Activated CD8-positive, alpha-beta memory T cell treated with anti-CD3 and anti-CD28 coated beads, Interleukin-2, amount 50 U/mL, for 4 hours (primary cell): ENCODE measurements around the gene RUNX3.

Source experiments
- DNase-seq: peaks from one replicate; pipeline ENCODE4 v3.0.0-alpha.2; 2020

The RUNX3 gene

DNA sequence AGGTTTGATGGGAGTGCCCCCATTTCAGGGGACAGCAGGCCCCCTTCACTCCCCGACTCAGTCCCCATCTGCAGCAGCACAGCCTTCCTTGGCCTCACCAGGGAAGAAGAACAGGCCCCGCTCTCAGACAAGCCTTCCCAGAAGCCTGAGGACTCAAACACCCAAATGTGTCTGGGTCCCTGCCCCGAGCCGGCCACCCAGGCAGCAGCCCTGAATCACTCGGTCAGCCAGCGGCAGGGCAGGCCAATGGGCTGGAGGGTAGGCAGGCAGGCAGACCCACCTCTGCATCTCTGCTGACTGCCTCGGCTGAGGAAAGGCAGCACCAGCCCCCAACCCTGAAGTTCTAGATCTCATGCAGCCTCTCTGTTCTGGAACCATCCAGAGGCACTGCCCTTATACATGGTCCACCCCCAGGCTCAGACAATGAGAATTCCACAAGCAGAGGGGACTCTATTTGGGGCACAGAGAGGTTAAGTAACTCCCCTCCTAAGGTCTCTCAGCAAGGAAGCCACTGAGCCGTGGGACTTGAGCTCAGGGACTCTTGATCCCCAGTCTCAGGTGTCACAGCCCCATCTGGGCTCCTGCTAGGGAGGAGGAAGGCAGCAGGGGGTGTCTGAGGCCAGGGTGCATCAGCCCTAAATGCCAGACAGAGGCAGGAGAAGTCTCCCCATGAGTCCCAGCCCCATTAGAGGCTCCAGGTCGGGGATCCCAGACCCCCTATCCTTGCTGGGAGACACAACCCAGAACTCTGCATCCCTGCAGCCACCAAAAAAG lies 33.2 kb upstream of the RUNX3 start:
- DNase-seq: peak; percentile 59

DNA sequence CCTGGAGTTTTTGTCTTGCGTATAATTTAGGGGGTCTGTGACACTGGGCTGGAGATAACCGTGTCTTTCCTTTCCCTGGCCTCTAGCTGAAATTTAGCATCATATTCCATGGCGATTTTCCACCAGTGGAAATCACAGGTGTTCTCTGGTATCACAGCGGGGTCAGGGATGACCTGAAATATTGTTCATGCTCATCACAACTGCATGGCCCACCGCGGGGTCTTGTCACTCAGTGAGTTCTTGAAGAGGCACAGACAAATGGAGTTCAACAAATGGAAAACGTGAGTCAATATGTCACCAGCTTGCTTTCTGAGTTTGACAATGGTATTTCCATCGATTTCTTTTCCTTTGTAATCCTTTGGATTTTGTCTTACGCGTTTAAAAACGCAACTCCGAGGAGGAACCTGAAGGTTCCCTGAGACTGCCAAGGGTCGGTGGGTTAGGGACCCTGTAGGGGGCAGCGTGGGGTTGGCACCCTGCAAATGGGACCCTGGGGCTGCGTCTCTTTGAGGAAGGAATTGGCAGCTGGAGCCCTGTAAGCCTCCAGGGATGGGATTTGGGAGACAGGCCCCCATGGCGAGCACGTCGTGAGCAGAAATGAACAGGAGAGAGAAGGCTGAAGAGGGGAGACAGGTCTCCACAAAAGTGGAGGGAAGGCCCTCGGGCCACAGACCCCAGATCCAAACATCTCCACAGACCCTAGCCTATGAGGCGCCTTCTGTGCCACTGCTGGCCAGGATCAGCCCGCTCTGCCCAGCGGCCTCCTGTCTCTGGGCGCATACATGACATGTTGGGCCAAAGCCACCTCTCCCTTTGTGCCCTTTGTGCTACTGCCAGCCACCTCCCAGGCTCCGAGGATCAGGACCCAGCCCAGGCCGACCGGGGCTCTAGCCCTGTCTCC lies 32.1 kb upstream of the RUNX3 start:
- no peak for DNase-seq

DNA sequence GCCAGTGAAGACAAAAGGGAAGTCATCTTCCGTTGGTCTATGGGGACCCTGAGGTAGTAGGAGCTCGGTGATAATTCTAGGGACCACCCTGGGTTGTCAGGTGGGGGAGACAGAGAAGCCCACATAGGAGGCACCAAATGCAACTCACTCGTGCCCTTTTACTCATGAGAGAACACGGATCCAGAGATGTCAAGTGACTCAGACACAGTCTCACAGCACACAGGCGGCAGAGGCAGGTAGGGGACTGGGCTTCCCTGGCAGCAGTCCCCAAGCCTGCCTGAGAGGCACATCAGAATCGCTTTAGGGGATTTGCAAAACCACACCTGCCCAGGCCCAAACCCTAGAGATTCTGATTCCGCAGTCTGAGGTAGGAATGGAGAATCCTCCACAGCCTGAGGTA lies 31.3 kb upstream of the RUNX3 start:
- peak; percentile 59 for DNase-seq

DNA sequence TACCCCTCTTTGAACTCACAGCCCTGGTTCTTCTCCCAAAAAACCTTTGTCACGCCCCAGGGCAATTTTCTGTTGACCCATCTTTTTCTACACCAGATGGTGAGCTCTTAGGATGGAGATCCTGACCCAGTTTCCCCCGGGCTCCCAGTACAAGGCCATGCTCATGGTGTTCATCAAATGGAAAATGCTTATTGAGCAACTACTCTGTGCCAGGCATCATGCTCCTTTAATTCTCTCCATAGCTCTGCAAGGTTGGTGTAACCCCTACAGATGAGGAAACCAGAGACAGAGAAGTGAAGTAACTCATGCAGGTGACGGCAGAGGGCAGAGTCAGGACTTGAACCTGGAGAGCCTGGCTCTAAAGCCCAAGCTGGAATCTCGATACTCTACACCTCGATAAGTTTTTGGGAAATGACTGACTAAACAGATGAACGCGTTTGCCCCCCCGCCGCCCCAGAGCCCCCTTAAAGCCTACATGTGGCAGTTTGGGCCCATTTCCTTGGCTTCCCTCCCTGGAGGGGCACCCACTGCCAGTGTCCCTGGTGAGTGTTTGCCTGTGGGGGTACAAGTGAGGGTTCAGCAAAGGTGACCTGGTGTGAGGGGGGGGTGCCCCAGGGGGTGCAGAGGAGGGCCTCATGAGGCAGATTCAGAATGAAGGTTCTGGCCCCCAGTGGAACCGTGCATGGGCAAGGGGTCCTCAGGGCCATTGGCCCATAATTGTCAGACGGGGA lies 30.2 kb upstream of the RUNX3 start:
- no peak for DNase-seq

DNA sequence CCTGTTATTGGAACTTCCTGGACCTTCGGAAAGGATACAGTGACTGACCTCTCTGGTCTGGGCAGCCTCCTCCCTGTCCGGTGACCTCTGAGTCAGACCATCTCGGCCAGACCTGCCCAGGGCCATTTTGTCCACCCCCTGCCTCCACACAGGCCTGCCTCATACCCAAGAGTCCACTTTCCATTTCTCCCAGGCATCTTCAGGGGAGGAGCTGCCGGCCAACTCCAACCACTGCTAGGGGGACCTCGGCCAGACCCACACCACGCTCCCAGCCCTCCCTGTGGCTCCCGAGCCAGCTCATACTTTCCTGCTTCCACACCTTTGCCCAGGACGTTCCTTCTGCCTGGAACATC lies 29.5 kb upstream of the RUNX3 start:
- DNase-seq: no peak

DNA sequence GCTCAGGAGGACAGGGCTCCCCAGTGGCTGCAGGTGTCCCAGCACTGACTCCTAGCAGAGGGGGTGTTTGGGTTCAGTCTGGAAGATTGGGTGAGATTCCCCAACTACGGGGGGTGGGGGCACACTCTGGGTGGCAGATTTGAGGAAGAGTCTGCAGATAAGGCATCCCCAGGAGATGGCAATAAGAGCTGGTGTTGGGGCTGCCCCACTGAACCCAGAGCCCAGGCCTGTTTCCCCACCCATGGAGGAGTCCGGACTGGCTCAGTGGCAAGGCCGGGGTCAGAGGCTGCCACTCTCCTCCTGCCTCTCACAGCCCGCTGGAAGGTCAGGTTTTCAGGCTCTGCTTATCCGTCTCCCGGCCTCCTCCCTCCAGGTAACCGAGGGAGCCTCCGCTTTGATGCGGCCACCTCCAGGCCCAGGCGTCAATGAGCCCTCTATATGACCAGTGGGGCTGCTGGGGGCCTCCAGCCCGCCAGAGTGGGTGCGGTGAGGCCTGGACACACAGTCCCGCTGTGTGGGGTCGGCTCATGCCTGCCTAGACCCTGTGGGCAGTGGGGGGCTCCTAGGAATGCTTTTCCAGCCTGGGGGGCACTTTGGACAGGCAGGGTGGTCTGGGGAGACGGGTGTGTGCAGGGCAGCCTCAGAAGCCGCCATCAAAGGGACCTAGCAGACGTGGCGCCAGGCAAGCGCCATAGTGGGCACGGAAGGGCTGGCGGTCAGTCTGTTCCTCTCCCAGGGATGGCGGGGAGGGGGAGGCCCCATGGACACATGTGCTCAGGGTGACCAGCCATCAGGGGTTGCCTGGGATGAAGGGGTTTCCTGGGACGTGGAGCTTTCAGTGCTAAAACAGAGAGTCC lies 28.9 kb upstream of the RUNX3 start:
- DNase-seq: no peak

DNA sequence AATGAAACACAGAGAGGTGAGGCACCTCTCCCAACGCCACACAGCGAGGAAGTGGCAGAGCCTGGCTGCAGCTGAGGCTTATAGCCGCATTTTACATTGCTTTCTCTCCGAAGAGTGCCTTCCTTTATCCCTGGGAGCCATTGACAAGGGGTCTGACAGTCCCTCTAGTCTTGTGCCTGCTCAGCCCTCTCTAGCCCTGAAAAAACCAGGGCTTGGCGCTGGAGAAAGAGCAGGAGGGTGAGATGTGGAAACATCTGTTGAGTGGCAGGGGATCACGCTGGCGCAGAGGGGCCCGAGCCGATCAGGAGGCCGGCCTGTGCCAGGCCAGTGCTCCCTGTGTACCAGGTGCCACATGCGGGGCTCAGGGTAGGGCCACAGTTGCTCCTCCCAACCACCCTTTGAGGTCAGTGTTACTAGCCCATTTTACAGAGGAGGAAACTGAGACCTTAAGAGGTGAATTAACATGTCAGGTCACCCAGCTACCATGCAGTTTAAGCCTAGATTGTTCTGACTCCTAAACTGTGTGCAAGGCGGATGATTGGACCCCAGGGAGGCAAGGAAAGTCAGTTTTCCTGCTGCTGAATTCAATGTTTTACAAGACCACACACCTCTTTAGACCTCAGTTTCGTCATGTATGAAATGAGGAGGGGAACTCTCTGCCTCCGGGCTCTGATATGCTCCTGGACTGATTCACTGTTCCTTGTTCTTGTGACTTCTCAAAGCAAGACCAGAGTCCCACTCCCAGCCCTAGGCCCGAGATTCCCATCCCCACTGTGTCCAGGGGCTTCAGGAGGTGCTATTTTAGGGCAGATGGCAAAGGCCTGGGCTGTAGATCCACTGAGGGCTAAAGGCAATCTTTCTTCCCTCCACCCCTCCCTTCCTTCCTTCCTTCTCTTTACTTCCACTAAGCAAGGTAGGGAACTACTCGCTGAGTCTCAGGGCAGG lies 28.0 kb upstream of the RUNX3 start:
- DNase-seq: no peak

DNA sequence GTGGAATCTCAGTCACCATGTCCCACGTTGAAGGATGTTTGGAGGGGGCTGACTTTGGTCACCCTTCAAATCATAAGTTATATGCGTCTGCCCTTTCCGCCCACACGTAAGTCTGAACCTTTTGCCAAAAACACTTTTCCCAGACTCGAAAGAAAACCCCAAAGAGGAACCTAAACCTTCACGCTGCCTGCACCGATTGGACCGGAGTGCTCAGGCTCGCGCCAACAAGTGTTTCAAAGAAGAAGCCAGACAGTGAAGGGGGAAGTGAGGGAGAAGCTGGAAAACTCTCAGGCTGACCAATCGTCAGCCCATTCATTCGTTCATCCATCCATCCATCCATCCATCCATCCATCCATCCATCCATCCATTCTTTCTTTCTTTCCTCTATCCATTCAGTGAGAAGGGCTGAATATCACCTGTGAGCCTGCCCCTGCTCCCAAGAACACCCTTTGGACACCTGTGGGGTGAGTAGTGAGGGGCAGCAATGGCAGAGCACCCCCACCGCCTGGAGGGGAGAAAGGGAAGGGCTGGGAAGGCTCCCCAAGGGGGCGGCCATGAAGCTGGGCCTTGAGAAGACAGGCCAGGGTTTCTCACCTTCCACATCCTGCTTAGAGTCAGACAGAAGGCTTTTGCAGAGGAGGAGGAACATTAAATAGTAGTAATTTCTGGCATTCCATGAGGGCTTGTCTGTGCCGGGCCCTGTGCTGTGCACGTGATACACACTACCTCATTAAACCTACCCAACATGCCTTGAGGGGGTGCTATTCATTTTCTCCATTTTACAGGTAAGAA lies 27.1 kb upstream of the RUNX3 start:
- DNase-seq: no peak

DNA sequence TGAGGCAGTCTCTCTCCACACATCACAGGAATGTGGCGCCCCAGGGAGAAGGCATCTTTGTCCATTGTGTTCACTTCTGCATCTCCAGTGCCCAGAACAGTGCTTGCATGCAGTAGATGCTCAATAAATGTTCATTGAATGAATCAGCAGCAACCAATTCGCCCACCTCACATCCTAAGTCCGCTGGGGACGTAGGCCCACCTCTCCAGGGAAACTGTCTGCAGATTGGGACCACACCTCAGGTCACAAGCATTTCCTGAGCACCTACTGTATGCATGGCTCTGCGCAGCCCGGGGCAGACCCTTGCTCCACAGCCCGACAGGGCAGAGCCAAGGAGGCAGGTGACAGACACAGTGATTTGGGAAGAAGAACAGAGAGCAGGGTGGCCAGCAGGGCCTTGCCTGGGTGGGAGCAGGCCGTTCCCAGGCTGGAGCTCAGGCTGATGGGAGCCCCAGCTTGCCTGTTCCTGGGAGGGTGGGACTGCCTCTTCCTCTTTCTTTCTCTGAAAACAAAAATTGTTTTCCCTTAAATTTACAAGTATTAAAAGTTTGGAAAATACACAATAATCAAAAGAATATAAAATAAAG lies 25.8 kb upstream of the RUNX3 start:
- no peak for DNase-seq

DNA sequence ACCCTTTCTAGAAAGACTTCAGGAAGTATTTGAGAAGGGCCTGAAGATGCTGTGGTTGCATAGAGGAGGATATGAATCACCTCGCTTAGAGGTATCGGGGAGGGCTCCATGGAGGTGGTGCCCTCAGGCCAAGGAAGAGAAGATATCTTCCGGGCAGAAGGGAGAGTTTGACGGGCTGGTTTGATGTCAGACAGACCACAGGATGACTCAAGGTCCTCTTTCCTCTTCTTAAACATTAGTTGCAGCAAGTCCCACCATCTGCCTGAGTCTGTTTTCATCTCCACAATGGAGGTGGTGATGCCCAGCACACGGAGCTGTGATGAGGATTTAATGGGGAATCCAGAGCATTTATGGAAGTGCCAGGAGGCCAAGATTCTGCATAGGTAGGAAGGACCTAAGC lies 25.1 kb upstream of the RUNX3 start:
- peak; percentile 71 for DNase-seq

DNA sequence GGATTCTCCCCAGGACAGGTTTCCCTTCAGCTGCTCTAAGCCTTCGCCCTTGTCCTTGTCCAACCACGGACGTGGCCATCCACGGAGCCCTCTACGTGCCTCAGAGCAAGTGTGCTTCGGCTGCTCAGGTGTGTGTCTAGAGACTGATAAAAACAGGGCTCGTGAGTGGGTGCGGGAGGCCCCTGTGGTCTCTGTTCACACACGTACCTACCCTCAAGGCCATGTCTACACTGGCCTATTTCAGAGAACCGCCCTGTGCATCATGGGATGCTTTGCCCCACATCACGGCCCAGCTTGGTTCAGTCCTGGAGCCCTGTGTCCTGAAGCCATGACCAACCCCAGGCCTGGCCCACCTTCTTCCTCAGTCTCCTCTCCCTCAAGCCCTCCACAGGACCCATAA lies 24.6 kb upstream of the RUNX3 start:
- DNase-seq: no peak

DNA sequence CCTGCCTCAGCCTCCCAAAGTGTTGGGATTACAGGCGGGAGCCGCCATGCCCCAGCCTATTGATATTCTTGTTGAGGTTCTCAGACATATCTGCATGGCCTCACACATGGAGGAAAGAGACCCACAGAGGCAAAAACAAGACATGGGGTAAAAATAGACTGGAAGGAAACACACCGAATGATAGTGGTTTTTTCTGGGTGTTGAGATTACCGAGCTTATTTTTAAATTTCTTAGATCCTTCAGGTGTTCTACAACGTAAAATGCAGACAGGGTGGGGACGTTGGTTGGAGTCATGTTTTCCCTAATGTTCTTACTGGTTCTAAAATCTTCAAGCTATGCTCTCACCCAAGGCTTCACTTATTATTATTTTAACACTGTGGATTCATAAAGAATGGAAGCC lies 23.9 kb upstream of the RUNX3 start:
- no peak for DNase-seq

DNA sequence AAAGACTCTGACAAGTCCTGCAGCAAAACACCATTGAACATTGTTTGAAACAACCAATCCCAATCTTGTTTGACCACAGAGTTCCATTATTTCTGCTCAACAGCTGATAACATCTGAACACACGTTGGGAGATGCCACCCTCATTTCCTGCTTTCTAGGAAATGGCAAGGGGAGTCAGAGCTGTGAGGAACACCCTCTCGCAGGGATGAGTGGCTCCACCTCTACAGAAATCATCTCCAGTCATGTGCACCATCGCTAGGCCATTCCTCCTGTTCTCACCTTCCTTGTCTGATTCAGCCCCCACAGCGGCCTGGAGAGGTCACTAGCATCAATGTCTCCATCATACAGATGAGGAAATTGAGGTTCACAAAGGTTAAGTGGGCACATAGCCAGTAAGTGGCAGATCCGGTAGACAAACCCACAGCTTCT lies 22.4 kb upstream of the RUNX3 start:
- peak; percentile 44 for DNase-seq

DNA sequence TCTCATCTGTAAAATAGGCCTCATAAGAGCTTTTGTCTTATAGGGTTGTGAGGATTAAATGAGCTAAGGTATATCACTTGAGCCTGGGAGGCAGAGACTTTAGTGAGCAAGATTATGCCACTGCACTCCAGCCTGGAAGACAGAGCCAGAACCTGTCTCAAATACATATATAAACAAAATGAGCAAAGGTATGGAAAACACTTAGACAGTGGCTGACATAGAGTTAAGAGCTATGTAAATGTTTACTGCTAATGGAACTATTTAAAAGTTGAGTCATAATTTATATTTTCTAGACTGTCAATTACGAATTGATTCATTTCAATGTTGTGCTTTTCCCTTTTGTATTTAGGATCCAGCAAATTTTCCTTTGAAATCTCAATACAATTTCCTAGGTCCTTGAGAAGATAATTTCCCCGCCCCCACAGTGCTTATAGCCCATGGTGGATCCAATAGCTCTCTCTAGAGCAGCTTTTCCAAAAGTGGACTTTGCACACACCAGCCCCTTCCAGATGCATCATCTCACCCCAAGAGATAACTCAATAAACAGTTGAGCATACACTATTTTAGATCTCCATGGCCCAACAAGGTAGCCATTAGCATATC lies 21.8 kb upstream of the RUNX3 start:
- no peak for DNase-seq

DNA sequence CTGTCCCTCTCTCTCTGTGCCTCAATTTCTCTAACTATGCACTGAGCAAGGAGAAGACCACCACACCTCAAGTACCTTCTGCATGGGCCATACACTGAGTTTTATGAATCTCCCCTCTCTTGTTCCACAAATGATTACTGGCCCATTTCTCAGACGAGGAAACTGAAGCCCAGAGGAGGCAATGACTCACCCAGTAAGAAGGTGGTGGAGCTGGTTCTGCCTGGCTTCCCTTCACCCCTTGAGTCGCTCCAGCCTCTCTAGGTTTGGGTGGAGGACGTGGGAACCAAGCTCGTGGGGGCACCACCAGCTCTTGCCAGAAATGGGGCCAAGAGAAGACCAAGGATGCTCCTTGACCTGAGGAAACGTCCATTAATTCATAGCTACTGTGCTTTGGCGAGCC lies 21.3 kb upstream of the RUNX3 start:
- no peak for DNase-seq

DNA sequence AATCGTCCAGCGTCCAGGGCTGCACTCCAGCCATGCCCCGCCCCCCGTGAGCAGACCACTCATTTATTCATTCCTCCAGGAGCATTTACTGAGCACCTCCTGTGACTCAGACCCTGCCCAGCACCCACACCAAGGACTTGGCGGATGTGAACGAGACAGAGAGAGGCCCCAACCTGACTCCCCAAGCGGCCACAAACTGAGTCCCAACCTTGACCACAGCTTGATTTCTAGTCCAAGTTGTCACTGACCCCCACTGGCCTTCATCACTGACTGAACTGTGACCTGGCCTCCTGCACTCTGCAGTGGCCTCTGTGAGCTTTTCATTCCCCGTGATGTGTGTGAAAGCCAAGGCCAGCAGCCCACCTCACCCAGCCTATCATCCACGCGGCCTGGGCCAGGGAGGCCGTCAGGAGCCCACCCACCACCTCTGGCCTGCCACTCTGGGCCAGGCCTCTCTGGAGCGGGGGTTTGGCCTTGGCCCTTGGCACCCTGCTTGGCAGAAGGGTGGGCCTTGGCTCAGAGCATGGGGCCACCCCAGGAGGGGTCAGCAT lies 19.3 kb upstream of the RUNX3 start:
- DNase-seq: no peak

DNA sequence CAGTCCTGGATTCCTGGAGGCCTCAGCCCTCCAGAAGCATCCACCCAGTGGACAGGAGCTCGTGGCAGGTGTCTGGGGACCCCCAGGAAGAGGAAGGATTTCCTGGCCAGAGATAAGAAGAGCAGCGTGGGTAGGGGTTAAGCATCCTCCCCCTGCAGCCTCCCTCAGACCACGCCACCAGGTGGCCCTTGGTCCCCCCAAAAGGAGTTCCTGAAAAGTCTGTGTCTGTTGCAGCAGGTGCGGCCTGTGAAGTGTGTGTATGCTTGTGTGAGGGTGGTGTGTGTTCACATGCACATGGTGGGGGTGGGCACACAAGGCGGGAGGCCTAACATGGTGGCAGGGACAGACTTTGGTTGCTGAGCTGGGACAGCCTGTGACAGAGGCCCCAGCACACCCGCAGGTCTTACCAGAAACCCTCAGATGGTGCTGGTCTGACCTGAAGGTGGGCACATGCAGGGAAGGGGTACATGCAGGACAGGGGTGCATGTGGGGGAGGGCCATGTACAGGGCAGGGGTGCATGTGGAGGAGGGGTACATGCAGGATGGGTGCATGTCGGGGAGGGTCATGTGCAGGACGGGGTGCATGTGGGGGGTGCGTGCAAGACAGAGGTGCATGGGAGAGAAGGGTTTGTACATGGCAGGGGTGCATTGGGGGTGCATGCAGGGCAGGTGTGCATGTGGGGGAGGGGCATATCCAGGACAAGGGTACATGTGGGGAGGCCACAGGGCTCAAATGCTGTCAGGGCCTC lies 18.2 kb upstream of the RUNX3 start:
- DNase-seq: no peak

DNA sequence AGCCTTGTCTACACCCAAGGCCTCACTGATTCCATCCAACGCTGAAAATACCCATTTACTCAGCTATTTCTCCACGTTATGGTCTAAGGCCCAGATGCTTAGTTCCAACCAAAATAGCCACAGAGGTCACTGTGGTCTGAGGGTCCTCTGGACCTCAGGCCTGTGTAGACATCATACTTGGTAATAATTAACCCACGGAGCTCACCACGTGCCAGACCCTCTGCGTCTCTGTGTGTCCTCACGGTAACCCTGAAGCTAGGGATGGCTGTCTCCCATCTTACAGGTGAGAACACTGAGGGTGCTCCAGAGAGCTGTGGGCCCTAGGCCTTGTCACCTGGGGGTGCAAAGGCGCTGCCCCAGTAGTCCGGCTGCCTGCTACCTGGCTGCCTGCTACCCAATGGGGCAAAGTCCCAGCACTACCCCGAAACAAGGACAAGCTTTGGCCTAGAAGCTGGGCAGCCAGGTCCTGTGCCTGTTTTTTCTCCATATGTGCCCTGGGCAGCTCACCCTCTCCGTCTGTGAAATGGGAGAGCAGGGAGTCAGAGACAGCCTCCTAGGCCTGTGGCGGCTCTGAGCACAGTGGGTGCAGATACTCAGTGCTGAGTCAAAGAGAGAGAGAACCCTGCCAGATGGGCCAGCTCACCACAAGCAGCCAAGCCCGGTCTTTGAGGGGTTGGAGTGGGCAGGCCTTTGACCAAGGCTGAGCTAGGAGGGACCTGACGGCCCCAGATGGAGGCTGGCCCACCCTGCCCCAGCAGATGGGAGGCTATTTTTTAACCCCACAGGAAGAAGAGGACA lies 17.0 kb upstream of the RUNX3 start:
- DNase-seq: no peak
